DLD1 (cell line): Measurements from ENCODE around the gene FBXW9.
"Not testable (repeated sequence)": the region's sequence is repeated elsewhere in the genome, so short reads cannot be mapped to it uniquely, and the experiment has no call there.

Source experiments
- in situ Hi-C: cut with HindIII; loops from 2 replicates; pipeline ENCODE4 v1.10.0; 2017; ENCODE audit warnings: low sequenced_read_pairs

FBXW9 gene

DNA sequence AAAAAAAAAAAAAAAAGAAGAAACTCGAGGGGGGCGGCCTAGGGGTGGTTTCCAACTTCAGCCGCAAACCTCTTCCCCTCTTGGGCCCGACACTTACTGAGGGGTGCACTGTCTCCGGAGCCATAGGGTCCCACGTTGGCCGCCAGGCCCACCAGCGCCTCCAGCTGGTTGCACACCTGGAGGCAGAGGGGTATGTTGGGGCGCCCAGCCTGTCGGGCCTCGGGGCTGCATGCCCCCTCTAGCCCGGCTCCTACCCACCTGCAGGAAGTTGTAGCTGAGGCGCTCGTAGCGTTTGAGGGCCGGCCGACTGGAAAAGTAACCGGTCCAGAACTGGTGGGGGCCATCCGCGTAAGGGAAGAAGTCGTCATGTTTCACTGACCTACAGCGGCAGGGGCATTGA, 38.5 kb downstream of the FBXW9 start:
- in situ Hi-C loops, result no loop called here

DNA sequence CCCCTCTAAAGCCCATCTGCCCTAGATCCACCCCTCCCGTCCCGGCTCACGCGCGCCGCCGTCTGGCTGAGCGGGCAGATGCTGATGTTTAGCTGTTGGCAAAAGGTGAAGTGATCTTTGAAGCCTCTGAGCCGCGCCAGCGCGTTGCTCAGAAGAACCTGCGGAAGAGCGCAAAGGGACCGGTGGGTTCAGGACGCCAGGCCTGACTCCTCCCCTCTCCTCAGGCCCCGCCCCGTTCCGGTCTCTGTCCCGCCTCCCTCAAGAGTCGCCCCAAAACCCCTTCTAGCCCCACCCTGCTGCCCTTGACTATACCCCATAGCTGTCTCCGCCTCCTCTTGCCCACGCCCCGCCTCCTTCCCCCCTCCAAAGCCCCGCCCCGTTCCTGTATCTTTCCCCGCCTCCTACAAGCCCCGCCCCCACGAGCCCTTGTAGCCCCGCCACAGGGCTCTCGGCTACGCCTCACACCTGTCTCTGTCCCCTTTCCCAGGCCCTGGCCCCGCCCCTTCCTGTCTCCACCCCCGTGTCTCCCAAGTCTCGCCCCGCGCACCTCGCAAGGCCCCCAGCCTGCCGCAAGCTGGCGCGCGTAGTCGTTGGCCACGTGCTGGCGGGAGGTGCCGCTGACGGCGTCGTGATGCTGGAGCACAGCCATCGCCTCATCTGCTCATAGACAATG, 39.4 kb downstream of the FBXW9 start:
- in situ Hi-C loops, result no loop called here

GRCh38 chr19:12655546-12655945, 40.9 kb downstream of the FBXW9 start:
- in situ Hi-C loops, result no loop called here

DNA sequence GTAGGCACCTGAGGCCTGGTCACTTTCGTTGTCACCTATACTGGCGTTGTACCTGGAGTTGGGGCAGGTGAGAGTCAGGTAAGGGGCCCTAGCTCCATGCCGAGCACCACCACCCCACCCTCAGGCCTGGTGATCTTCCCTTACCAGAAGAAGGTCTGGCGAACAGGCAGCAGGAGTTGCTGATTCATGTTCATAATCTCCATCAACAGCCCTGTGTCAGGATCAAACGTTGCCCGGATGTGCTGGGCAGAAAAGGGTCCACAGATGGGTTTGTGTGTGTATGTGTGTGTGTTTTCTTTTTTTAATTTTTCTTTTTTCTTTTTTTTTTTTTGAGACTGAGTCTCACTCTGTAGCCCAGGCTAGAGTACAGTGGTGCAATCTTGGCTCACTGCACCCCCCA, 44.2 kb downstream of the FBXW9 start:
- in situ Hi-C loops, result no loop called here

DNA sequence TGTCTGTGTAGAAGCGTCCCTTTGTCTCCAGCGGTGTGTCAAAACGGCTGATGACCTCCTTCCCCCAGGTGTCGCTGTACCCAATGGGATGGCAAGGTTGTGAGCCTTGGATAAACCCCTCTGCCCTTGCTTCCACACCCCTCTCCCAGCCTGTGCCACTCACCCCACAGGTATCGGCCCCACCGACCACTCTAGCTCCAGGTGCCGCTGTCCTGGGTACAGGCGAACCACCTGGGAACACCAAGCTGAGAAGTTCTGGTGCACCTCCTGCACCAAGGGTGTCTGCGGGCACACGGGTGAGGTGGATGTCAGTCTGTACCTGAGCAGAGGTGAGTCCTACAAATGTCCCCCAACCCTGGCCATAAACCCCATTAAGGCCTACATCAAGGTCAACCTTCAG, 46.5 kb downstream of the FBXW9 start:
- in situ Hi-C loops, result no loop called here

GRCh38 chr19:12648088-12648487, 48.3 kb downstream of the FBXW9 start:
- in situ Hi-C loops, result no loop called here

- in situ Hi-C loops, result no loop called here
Observed at GRCh38 chr19:12647490-12648071, 48.9 kb downstream of the FBXW9 start.

DNA sequence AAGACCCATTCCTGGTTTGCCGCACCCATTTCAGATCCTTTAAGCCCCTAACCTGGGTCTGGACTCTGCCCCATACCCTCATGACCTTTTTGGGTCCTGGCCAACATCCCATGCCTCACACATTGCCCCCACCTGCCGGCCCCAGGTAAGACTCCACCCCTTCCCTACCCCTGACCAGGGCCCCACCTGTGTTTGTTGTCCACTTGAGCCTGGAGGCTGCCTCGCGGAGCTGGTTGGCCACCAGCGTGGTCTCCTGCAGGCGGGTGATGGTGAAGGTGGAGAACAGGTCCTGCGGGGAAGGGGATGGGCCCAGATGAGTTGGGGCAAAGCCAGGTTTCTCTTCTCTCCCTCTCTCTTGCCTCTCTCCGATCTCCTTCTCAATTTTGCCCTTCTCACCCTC, 49.4 kb downstream of the FBXW9 start:
- in situ Hi-C loops, result no loop called here

- in situ Hi-C loops, result no loop called here
Observed at GRCh38 chr19:12646551-12646950, 49.9 kb downstream of the FBXW9 start.

DNA sequence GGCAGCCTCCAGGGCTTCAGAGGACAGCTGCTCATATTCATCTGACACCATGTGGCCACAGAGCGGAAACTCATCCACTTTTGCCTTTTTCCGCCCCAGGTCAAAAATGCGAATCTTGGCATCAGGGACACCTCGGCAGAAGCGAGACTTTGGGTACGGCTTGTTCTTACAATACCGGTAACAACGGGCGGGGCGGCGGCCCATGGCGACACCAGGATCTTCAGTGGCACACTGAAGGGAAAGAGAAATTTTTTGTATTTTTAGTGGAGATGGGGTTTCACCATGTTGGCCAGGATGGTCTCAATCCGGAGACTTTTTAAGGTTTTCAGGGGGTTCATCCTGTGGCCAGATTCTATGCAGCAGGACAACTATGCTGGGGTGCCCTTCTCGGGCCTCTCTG, 52.7 kb downstream of the FBXW9 start:
- in situ Hi-C loops, result not testable (repeated sequence)

GRCh38 chr19:12642506-12642905, 53.9 kb downstream of the FBXW9 start:
- in situ Hi-C loops, result no loop called here

- in situ Hi-C loops, result no loop called here
Observed at GRCh38 chr19:12641456-12641855, 55.0 kb downstream of the FBXW9 start.

DNA sequence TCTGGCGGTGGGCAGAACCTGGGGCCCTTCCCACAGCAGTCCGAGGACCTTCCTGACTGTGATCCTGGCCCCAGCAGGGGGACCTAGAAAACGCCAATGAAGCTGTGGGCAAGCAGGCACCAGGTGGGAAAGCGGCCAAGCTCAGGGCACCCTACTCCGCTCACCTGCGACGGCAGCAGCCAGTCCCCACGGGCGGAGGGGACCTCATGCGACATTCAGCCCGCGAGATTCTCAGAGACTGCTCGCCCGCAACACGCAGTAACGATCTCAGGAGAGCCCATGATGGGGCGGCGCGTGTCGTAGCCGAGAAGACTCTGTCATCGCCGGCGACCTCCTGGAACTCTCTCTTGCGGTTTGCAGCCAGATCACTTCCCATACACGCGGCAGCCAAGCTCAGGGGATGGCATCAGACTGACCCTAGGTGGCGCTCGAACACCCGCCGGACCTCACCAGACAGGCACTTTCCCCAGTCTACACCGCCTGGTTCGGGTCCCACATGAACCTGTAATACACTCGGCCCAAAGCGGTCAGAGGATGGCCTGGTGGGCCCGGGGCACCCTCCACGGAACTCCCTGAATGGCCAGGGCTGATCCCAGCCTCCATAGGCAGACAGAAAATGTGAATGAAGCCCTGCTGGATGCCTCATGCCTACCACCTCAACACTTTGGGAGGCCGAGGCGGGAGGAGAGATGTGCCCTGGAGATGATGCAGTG, 56.4 kb downstream of the FBXW9 start:
- in situ Hi-C loops, result no loop called here
